ENCODE measurements around the gene RNF13.
"Not testable (repeated sequence)": the region's sequence is repeated elsewhere in the genome, so short reads cannot be mapped to it uniquely, and the experiment has no call there.

RNF13 gene

GRCh38 chr3:149839896-149840295 lies 26.9 kb downstream of the RNF13 start:
- no peak for DNase-seq (ENCODE audit: low read depth)

DNA sequence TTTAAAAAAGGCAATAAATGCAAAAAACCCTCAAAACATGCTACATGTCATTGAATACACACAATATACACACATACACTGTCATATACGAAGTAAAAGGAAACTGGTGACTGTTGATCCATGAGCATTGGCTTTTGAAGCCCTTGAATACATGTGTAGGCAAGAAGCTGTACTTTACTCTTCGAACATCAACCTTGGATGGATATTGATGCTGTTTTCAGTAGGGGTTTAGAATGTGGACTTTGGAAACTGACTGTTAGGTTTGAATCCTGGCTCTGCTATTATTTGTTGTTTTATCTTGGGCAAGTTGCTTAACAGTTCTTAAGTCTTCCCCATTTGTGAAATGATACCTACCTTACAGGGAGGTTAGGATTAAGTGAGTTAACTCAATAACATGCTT lies 30.5 kb downstream of the RNF13 start:
- DNase-seq (ENCODE audit: low read depth) = no peak

- no peak for DNase-seq (ENCODE audit: low read depth)
Measured at GRCh38 chr3:149844091-149844490, 31.1 kb downstream of the RNF13 start.

DNA sequence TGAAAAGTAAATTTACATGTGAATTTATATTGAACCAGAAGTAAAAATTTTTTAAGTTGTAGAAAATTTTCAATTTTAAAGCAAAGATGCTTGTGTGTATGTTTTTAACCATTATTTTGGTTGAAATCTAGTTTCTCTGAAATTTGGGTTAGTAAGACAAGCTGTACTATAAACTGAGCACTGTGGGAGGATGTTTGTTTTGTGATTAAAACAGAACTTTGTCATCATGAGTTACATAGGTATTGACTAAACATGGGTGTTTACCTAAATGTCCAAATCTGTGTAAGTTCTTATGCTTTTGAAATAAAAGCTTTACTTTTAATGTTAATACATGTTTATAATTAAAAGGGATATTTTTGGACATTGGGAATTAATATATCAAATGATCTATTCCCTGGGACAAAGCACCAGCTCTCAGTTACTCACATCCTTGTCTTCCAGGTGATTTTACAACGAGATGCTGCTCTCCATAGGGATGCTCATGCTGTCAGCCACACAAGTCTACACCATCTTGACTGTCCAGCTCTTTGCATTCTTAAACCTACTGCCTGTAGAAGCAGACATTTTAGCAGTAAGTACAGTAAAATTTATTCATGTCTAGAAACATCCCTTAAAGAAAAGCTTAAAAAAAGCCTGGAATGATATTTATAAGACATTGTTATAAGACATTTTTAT lies 32.7 kb downstream of the RNF13 start:
- DNase-seq (ENCODE audit: low read depth) = no peak

DNA sequence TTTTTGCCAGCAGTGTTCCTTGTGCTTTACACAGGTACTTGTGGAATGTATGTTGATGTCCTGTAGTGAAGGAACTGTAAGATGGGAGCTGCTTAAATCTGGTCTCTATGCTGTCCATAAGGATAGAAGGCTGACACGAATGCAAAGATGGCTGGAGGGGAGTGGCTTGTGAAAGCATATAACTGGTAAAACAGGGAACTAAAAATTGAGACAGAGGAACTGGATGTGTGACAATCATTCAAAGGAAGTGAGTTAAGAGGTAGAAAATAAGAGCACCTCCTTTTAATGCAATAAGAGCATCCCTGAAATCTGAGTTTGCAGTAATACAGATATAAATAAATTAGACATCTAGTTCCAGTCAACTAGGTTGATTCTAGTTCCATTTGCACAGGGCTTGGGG lies 35.2 kb downstream of the RNF13 start:
- DNase-seq (ENCODE audit: low read depth) = no peak

- no peak for DNase-seq (ENCODE audit: low read depth)
Measured at GRCh38 chr3:149848688-149849087, 35.7 kb downstream of the RNF13 start.

GRCh38 chr3:149850787-149851584 lies 38.0 kb downstream of the RNF13 start:
- no peak for DNase-seq (ENCODE audit: low read depth)

DNA sequence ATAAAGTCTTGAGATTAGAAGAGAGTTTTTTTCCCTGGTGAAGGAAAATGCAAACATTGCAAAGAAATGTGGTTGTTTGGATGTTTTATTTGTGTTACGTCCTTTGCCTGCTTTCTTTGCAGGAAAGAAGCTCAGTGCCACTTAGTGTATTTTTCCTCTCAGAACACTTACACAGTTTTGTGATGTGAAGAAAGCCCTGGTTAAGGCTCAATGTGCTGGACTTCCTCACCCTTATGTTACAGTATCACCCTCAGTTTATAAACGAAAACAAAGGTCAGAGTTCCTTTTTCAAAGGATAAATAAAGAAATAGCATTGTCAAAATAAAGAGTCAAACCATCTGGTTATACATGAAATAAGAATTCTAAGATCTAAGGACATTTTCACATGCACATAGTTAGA lies 45.9 kb downstream of the RNF13 start:
- DNase-seq (ENCODE audit: low read depth) = no peak

- no peak for DNase-seq (ENCODE audit: low read depth)
Measured at GRCh38 chr3:149860881-149861280, 47.9 kb downstream of the RNF13 start.

- DNase-seq (ENCODE audit: low read depth) = no peak
Measured at GRCh38 chr3:149867563-149867962, 54.5 kb downstream of the RNF13 start.

- no peak for DNase-seq (ENCODE audit: low read depth)
Measured at GRCh38 chr3:149871855-149872254, 58.8 kb downstream of the RNF13 start.

DNA sequence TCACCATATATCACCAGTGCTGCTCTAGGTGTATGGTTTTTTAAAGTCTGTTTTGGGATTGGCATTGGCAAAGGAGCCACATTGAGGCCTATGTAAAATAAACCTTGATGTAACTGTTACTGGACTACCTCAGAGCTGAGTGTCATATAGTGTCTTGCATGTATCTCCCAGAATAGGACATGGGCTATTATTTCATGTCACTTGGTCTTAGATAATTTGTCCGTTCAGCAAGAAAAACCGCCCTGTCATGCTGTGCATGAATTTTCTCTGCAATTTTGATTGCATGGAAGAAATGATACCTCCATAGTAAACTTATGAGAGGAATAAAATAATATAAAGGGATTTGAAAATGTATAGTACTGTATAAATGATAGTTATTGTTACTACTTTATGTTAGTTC lies 59.6 kb downstream of the RNF13 start:
- DNase-seq (ENCODE audit: low read depth) = no peak

DNA sequence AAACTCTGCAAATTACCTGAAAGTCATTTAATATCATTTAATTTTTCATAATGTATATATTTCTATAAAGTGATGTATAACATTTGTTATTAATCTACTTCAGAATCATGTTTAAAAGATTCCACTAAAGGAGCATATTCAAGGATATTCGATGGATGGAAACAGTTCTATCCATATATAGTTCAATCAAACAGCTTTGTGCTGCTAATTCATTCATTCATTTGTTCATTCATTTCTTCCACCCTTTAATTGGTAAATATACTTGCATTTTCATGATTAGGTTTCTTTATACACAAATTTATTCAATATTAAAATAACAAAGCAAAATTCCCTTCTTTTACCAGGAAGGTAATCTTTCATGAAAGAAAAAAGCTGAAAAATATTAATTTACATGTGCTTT lies 64.7 kb downstream of the RNF13 start:
- DNase-seq (ENCODE audit: low read depth) = no peak

DNA sequence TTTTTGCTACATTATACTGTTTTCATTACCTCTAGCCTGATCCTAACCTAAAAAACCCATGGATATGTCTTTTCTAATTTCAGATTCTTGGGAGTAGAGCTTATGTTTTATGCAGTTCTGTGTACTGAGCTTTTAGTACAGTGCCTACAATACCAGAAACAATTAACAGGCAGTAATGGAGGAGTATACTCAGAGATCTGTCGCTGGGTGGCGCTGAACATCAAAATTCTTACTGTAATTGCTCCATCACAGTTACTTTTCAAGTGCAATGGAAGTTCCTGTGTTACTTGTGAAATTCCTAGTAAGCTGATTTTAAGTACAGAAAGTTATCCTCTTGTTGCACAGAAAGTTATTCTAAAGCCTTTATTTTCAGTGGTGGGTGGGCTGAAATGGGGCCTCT lies 66.9 kb downstream of the RNF13 start:
- peak; percentile 13 for DNase-seq (ENCODE audit: low read depth)

- DNase-seq (ENCODE audit: low read depth) = no peak
Measured at GRCh38 chr3:149881879-149882278, 68.9 kb downstream of the RNF13 start.

DNA sequence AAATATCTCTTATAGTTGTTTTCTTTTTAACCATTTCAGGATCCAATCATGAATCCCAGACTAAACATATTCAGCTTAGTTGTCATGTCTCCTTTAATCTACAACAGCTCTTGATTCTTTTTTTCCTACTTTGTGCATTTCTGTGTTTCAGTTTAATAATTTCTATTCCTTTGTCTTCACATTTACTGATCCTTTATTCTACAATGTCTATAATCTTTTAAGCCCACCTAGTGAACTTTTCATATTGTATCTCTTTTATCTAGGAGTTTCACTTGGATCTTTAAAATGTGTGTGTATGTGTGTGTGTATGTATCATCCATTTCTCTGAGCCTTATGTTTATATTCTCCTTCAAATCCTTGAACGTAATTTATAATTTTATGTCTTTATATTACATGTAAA lies 70.1 kb downstream of the RNF13 start:
- no peak for DNase-seq (ENCODE audit: low read depth)

GRCh38 chr3:149883860-149884259 lies 70.8 kb downstream of the RNF13 start:
- not testable (repeated sequence) for DNase-seq (ENCODE audit: low read depth)

GRCh38 chr3:149884848-149885247 lies 71.8 kb downstream of the RNF13 start:
- DNase-seq (ENCODE audit: low read depth) = not testable (repeated sequence)

DNA sequence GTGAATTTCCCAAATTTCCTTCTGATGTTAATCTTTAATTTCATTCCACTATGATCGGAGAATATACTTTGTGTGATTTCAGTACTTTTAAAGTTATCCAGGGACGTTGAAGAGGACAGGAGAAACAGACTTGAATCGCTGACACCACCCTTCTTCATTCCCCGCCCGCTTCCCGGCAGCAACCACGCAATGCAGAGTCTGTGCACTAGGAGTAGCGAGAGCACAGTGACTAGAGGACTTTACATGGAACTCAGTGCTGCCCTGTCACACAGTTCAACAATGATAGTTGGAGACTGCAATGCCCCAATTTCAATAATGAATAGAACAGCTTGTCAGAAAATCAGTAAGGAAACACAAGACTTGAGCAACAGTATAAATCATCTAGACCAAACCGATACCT lies 73.9 kb downstream of the RNF13 start:
- DNase-seq (ENCODE audit: low read depth) = no peak

DNA sequence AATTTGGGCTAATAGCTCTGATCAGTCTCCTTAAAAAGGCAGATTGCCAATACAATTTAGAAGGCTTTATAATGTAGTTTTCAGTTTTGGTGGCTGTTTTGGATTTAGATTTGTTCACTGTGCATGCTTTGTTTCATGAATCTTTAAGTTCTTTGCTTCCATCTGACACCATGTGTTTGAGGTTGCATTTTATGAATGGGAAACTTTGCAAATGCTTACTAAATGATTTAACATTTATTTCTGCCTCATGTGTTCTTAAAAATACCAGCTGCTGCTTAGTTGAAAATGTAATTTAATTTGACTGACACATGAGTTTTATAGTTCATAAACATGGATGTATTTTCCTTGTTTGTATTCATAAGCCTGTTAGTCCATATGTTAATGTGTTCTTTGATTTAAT lies 78.6 kb downstream of the RNF13 start:
- DNase-seq (ENCODE audit: low read depth) = no peak

DNA sequence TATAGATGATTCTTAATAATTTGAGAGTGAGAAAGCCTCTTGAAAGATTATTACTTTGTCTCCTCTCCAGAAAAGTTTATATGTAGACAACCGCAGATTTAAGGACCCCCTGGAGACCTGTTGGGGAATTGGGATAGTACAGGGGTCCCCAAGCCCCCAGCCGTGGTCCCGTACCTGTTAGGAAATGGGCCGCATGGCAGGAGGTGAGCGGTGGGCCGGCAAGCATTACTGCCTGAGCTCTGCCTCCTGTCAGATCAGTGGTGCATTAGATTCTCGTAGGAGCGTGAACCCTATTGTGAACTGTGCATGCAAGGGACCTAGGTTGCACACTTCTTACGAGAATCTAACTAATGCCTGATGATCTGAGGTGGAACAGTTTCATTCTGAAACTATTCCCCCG lies 79.4 kb downstream of the RNF13 start:
- DNase-seq (ENCODE audit: low read depth) = no peak

GRCh38 chr3:149894205-149894604 lies 81.2 kb downstream of the RNF13 start:
- no peak for DNase-seq (ENCODE audit: low read depth)

DNA sequence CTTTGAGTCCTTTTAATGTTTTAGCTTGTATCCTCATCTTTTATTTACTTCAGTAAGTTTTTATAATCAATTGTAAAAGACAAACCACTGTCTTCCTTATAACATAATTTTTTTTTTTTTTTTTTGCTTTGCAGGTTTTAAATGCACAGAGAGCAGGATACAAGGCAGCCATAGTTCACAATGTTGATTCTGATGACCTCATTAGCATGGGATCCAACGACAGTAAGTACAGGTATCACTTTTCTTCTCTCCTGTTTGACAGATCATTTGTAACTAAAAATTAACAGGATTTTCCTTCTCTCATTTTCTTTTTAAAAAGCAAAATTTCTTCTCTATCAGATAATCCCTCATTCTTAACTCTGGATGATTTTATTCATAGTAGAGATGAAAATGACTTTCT lies 82.3 kb downstream of the RNF13 start:
- DNase-seq (ENCODE audit: low read depth) = no peak

DNA sequence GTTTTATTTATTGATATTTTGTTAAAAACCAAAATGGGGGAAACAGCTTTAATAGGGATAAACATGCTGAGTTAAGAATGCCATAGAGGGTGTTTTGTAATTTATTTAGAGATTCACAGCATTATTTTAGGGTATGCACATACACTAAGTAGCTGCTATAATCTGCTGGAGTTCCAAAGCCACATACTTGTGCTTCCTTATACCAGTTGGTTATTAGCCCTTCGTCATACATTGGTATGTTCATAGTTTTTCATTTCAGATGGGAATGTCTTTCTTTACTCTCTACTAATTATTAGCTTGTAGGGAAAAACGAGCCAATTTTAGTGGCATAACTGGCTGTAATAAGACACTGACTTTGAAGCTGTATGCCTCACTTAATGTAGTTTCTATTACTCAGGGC lies 82.8 kb downstream of the RNF13 start:
- no peak for DNase-seq (ENCODE audit: low read depth)
